GM10248 (cell line): ENCODE data around the gene TEX26.

Source experiments
- CTCF ChIA-PET: fragments of 300-600 bp; sonication (Branson Sonifier 250); formaldehyde crosslinking; extraction: SDS; loops from one replicate; lab custom pipeline; 2021; ENCODE audit warnings: antibody characterized with exemption; lab: Yijun Ruan, JAX
- POLR2A ChIA-PET: fragments of 350-650 bp; sonication (Branson Sonifier 250); formaldehyde crosslinking; extraction: SDS; loops from one replicate; lab custom pipeline; 2020; ENCODE audit warnings: antibody characterized with exemption; lab: Yijun Ruan, JAX
- DNase-seq: peaks from one replicate; pipeline ENCODE4 v3.0.0; 2012; ENCODE audit errors: extremely low spot score
- CTCF ChIP-seq: IDR thresholded peaks from 2 replicates; pipeline ENCODE4 v1.5.1; 2012; ENCODE audit warnings: mild to moderate bottlenecking, low read depth; ENCODE audit errors: extremely low read depth, missing control alignments, control extremely low read depth

TEX26 gene

GRCh38 chr13:31012655-31013024 is 80.2 kb downstream of the TEX26 start:
- TF ChIP-seq CTCF = no peak
- ChIA-PET CTCF (interaction anchor here (2.3 kb wide), 1 partner anchor 10 kb away, joined by 6 read pairs; no protein-coding TSS in a partner anchor), POLR2A (no interaction called here)
- no peak for DNase-seq

GRCh38 chr13:31014456-31014855 is 82.0 kb downstream of the TEX26 start:
- CTCF ChIA-PET = interaction anchor here (1.2 to 2.5 kb wide), 5 partner anchors 11 to 35 kb away, joined by 3 to 13 read pairs (median 5); no protein-coding TSS in a partner anchor
- TF ChIP-seq CTCF = no peak
- DNase-seq = no peak
- POLR2A ChIA-PET = no interaction called here

- ChIA-PET POLR2A (no interaction called here), CTCF (interaction anchor here (2.4 to 2.5 kb wide), 2 partner anchors 11 to 30 kb away, joined by 5 to 13 read pairs; no protein-coding TSS in a partner anchor)
- TF ChIP-seq CTCF = no peak
- no peak for DNase-seq
These were observed 82.7 kb downstream of the TEX26 start for GRCh38 chr13:31015199-31015598.

GRCh38 chr13:31016342-31017325 is 84.2 kb downstream of the TEX26 start:
- no peak for DNase-seq
- ChIA-PET POLR2A (no interaction called here), CTCF (interaction anchor here (2.4 to 2.5 kb wide), 2 partner anchors 9 to 28 kb away, joined by 5 to 13 read pairs; no protein-coding TSS in a partner anchor)
- no peak for TF ChIP-seq CTCF

GRCh38 chr13:31018511-31018910 is 86.1 kb downstream of the TEX26 start:
- POLR2A ChIA-PET = no interaction called here
- CTCF ChIA-PET = interaction anchor here (1.0 kb wide), 1 partner anchor 26 kb away, joined by 3 read pairs; no protein-coding TSS in a partner anchor
- no peak for DNase-seq
- no peak for TF ChIP-seq CTCF

GRCh38 chr13:31020996-31021395 is 88.5 kb downstream of the TEX26 start:
- ChIA-PET CTCF (no interaction called here), POLR2A (no interaction called here)
- TF ChIP-seq CTCF = no peak
- DNase-seq = no peak
